ENCODE data around the gene RTTN.

RTTN gene

DNA sequence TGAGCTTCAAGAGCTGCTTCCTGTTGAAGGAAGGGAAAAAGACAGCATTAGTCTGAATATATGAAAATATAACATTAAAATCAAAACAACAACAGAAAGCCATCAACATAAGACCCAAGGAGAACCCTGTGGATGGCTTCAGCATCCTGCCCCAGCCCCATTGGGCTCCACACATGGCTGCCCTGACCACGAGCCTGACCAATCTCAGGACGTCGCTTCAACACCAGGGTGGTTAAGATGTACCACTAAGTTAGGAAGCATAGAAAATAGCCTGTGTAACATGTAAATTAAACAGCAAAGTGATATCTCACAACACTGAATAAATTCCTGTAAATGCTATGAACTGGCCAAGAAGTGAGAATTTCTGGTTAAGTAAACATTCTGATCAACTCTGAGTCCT is 180.7 kb downstream of the RTTN start:
- no peak overlapping the region for H3K27ac Mint-ChIP-seq
- H3K27me3 Mint-ChIP-seq: no peaks in the 10 kb centered on the region
- H3K4me3 Mint-ChIP-seq: no peak overlapping the region
- no peaks in the 10 kb centered on the region for H3K9me3 Mint-ChIP-seq (ENCODE audit: low read depth)
- H3K36me3 Mint-ChIP-seq: peaks cover 51% of the 10 kb centered on the region
- no peaks in the 10 kb centered on the region for H3K4me1 Mint-ChIP-seq (ENCODE audit: low read depth)

DNA sequence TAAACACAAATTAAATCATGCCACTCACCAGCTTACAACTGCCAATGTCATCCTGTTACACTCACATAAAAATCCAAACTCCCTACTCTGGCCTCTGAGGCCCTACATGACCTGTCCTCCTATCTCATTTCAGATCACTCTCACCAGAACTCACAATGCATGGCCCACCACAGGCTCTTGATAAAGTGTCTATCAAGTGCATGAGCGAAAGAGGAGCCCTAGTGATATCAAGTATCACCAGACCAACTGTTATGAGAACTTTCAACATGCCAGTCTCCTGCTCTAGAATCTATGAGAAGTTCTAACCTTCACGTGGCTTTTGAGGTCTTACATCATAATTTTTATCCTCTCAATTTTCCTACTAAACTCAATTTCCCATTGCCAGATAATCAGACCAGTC is 181.4 kb downstream of the RTTN start:
- H3K27ac Mint-ChIP-seq: no peak overlapping the region
- H3K4me1 Mint-ChIP-seq (ENCODE audit: low read depth): no peaks in the 10 kb centered on the region
- H3K27me3 Mint-ChIP-seq: no peaks in the 10 kb centered on the region
- H3K9me3 Mint-ChIP-seq (ENCODE audit: low read depth): no peaks in the 10 kb centered on the region
- peaks cover 50% of the 10 kb centered on the region for H3K36me3 Mint-ChIP-seq
- H3K4me3 Mint-ChIP-seq: no peak overlapping the region

DNA sequence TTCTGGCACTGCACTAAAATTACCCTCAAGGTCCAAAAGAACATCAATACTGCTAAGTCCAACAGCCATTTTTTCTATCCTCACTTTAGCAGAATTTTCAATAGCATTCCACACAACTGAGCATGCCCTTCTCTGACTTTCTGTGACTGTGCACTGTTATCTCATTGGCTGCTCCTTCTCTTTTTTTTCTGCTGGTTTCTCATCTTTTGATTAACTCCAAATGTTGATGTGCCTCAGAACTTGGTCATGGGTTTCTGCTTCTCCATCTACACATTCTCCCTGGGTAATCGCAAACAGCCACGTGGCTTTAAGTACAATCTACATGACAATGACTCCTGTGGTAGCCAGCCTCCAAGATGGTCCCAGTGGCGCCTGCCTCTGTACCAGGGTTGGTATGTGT is 182.9 kb downstream of the RTTN start:
- no peaks in the 10 kb centered on the region for H3K4me1 Mint-ChIP-seq (ENCODE audit: low read depth)
- no peak overlapping the region for H3K4me3 Mint-ChIP-seq
- H3K27ac Mint-ChIP-seq: no peak overlapping the region
- peaks cover 48% of the 10 kb centered on the region for H3K36me3 Mint-ChIP-seq
- no peaks in the 10 kb centered on the region for H3K27me3 Mint-ChIP-seq
- no peaks in the 10 kb centered on the region for H3K9me3 Mint-ChIP-seq (ENCODE audit: low read depth)

DNA sequence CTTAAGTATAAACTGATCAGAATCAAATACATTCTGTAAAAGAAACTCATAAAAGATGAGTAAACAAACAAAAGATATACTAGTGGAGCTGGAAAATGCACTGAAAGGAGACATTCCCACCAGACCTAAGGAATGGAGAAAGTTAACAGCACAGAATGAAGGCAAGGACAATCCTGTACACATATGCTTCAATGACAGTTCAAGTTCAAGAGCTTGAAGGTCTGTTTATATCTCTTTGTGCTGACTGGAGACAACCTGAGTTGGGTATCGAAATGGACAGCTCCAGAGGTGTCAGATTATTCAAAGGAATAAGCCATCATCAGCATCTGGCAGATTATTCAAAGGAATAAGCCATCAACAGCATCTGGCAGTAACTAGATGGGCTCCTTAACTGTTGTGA is 184.0 kb downstream of the RTTN start:
- no peaks in the 10 kb centered on the region for H3K4me1 Mint-ChIP-seq (ENCODE audit: low read depth)
- peaks cover 51% of the 10 kb centered on the region for H3K36me3 Mint-ChIP-seq

DNA sequence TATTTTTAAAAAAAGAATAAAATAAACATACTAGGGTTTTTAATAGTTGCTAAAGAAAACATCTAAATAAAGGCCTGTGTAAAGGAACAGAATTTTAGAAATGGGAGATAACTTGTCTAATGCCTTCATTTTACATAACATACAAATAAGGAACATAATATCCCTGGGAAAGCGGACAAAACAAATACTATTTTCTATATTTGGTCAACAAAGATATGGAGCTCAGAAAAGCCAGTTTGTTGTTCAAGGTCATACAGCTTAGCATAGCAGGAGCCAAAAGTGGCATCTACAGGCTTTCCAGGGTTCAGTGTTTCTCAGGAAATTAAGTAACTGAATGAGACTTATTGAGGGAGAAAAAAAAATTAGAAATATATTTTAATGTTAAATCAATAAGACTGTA is 184.4 kb downstream of the RTTN start:
- Mint-ChIP-seq H3K9me3 (ENCODE audit: low read depth) (no peaks in the 10 kb centered on the region), H3K36me3 (peaks cover 50% of the 10 kb centered on the region), H3K4me1 (ENCODE audit: low read depth) (no peaks in the 10 kb centered on the region), H3K27me3 (no peaks in the 10 kb centered on the region), H3K27ac (no peak overlapping the region), H3K4me3 (no peak overlapping the region)

More for the DNA sequence above, 184.0 kb downstream of the RTTN start:
- no peak overlapping the region for H3K27ac Mint-ChIP-seq
- no peaks in the 10 kb centered on the region for H3K27me3 Mint-ChIP-seq
- H3K4me3 Mint-ChIP-seq: no peak overlapping the region
- no peaks in the 10 kb centered on the region for H3K9me3 Mint-ChIP-seq (ENCODE audit: low read depth)

DNA sequence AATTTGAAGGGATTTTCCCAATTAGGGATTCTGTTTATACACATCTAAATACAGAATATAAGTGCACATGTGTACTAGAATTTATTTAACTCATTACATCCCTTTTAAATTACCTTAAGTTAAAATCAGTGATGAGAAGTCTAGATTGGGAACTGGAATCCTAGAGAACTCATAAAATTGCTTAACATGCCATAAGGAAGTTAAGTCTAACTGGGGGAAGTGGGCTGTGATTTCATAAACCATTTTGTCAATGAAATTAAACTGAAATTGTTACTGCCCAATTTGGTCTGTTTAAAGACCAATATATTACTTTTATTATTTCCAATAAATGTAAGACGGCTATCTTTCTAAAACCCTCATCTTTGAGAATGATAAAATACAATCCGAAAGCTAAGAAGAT is 185.5 kb downstream of the RTTN start:
- Mint-ChIP-seq H3K36me3 (peaks cover 48% of the 10 kb centered on the region), H3K4me3 (no peak overlapping the region), H3K27ac (no peak overlapping the region), H3K27me3 (no peaks in the 10 kb centered on the region), H3K4me1 (ENCODE audit: low read depth) (no peaks in the 10 kb centered on the region), H3K9me3 (ENCODE audit: low read depth) (no peaks in the 10 kb centered on the region)

DNA sequence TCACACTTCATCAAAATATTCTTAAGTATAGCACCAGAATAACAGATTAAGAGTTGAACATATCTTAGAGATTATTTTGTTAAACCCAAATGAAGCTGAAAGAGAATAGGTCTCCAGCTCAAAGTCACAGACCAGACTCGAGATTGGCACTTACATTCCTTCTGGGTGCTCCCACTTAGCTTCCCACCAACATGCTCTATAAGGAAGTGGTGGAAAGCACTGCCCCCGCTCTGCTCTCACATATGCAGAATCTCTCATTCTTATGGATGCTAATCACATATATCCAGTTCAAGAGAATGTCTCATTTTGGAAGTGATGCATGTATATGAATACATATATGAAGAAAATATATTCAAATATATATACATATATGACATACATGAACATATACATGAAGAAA is 186.4 kb downstream of the RTTN start:
- H3K4me3 Mint-ChIP-seq: no peak overlapping the region
- no peaks in the 10 kb centered on the region for H3K9me3 Mint-ChIP-seq (ENCODE audit: low read depth)
- H3K27me3 Mint-ChIP-seq: no peaks in the 10 kb centered on the region
- no peak overlapping the region for H3K27ac Mint-ChIP-seq
- H3K36me3 Mint-ChIP-seq: peaks cover 49% of the 10 kb centered on the region
- H3K4me1 Mint-ChIP-seq (ENCODE audit: low read depth): no peaks in the 10 kb centered on the region

DNA sequence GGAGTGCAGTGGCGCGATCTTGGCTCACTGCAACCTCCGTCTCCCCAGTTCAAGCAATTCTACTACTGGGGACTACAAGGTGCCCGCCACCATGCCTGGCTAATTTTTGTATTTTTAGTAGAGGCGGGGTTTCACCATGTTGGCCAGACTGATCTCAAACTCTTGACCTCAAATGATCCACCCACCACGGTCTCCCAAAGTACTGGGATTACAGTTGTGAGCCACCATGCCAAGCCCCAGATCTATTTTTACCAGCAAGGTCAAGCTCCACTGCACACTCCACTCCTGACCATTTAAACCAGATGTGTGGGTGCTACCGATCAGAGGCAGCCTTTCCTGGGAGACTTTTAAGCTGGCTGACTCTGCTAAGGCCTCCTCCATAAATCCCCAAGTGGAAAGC is 190.4 kb downstream of the RTTN start:
- Mint-ChIP-seq H3K9me3 (ENCODE audit: low read depth) (peaks cover 9% of the 10 kb centered on the region), H3K4me3 (no peak overlapping the region), H3K36me3 (peaks cover 49% of the 10 kb centered on the region), H3K27ac (no peak overlapping the region), H3K4me1 (ENCODE audit: low read depth) (no peaks in the 10 kb centered on the region), H3K27me3 (no peaks in the 10 kb centered on the region)

DNA sequence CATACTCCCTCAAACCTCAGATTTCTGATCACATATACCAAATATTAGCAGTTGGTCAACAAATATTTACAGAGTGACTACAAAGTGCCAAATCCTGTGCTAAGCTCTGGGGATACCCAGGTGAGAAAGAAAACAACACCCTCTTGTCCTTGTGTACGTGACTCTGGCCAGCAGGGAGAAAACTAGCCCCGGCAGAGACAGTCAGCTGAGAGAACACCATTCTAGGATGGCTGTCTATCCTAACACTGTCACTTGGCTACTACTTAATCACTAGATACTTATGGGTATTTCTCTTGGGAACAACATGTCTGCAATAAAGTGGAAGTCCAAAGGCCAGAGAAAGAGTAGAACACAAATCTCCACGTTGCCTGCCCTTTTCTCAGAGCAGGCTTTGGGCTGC is 199.9 kb downstream of the RTTN start:
- Mint-ChIP-seq H3K27ac (no peak overlapping the region), H3K36me3 (peaks cover 52% of the 10 kb centered on the region), H3K27me3 (no peaks in the 10 kb centered on the region), H3K4me1 (ENCODE audit: low read depth) (peaks cover 6% of the 10 kb centered on the region), H3K4me3 (no peak overlapping the region), H3K9me3 (ENCODE audit: low read depth) (peaks cover under 1% of the 10 kb centered on the region)

DNA sequence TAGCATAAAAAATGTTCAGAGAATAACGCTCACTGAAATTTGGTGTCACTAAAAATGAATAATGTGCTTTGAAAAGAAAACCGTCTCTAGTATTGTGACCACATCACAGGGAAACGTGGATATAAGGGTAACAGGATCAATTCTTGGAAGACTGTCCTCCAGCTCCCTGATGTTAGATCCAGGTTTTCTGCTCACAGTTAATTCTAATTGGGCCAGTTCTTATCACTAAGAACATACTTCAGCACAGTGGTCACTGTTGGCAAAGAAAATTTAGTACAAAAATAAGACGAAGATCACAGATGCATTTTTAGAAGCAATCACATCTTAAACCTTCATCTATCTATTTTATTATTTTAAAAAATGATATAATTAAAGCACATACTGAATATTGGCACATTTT is 200.8 kb downstream of the RTTN start:
- Mint-ChIP-seq H3K36me3 (peaks cover 46% of the 10 kb centered on the region), H3K27me3 (no peaks in the 10 kb centered on the region), H3K9me3 (ENCODE audit: low read depth) (no peaks in the 10 kb centered on the region), H3K4me1 (ENCODE audit: low read depth) (peaks cover 6% of the 10 kb centered on the region), H3K27ac (no peak overlapping the region), H3K4me3 (no peak overlapping the region)

DNA sequence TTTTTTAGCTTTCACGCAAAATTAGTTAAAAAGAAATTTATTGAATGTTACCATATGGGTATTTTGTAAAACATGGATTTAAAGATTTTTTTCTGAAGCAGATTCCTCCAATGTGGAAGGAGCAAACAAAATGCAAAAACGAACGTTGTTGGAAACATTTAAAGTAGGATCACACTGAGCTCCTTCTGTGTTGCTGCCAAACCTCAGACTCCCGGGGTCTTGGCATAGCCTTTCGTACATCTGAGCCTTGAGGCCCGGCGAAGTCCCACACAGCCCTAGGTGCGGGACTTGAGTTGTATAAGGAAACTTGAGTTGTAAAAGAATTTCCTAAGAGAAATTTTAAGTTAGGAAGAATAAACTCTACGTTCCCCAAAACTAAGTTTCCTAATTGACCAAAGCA is 205.8 kb downstream of the RTTN start:
- no peak overlapping the region for H3K4me3 Mint-ChIP-seq
- H3K4me1 Mint-ChIP-seq (ENCODE audit: low read depth): peaks cover 10% of the 10 kb centered on the region
- H3K9me3 Mint-ChIP-seq (ENCODE audit: low read depth): peaks cover 3% of the 10 kb centered on the region
- no peak overlapping the region for H3K27ac Mint-ChIP-seq
- peaks cover 51% of the 10 kb centered on the region for H3K36me3 Mint-ChIP-seq
- H3K27me3 Mint-ChIP-seq: no peaks in the 10 kb centered on the region

DNA sequence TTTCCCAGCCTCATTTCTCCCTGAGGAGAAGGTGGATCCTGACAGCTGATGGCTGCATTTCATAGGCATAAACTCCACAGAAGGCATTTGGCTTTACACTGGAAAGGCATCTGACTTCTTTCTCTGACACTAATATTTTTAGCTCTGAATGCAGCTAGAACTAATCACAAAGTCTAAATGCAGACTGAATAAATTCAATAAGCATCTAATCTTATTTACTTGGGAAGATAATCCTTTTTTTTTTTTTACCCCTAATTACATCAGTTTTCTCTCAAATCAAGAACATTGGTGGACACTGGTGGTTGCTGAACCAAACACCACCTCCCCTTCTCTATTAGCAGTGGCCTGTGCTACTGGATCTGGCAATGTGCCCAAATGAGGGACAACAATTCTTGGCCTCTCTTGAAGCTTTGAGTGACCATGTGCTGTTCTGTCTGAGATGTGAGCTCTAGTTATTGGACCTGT is 206.9 kb downstream of the RTTN start:
- Mint-ChIP-seq H3K4me3 (no peak overlapping the region), H3K36me3 (peaks cover 51% of the 10 kb centered on the region), H3K27ac (no peak overlapping the region), H3K27me3 (no peaks in the 10 kb centered on the region), H3K4me1 (ENCODE audit: low read depth) (peaks cover 17% of the 10 kb centered on the region), H3K9me3 (ENCODE audit: low read depth) (peaks cover 7% of the 10 kb centered on the region)

DNA sequence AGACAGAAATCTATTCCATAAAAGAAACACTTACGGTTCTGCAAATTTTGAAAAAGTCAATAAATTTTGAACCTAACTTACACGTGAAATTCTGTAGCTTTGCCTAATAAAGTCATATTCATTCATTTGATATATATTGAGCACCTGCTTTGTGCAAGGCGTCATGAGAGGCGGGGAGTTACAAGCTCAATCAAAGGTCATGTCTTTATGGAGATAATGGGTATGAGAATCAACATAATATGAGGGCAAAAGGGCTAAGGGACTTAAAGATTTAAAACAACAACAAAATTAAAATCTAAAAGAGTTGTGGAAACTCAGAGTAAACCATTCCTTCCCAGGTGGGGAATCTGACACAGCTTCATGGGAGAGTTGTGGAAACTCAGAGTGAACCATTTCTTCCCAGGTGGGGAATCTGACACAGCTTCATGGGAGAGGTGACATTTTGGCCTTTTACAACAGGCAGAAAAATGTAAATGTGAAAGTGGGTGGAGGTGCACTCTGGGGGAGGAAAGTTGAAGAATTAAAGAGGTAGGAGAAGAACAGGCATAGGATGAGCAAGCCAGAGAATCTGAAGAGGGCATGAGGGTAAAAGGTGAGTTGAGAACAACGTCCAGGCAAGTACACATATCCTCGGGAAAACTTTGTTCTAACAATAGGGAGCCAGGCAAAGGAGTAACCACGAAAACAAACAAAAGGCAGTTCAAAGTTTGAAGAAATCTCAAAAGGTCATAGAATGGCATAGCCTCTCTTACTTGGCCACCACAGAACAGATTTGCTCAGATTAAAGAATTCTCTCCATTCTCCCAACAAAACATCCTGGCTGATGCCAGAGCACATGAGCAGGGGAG is 208.3 kb downstream of the RTTN start:
- Mint-ChIP-seq H3K4me3 (no peak overlapping the region), H3K27ac (peak overlapping the region; percentile 5), H3K9me3 (ENCODE audit: low read depth) (peaks cover 18% of the 10 kb centered on the region), H3K4me1 (ENCODE audit: low read depth) (peaks cover 19% of the 10 kb centered on the region), H3K36me3 (peaks cover 47% of the 10 kb centered on the region), H3K27me3 (no peaks in the 10 kb centered on the region)

DNA sequence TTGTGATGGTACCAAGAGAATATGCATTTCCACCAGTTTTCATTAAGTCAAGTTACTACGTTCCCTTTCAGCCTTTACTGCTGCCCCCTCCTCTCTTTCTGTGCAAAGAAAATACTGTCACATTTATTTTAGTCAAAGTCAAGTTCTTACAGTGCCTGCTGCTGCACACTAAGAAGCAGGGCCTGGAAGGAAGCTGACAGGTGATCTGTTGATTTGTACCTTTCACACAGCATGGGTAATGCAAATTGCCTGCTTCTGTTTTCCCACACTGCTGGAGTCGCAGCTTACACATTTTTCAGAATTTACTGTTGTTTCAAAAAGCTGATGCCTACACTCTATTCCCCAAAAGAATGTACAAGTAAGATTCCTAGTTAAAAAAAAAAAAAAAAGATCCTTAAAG is 209.1 kb downstream of the RTTN start:
- Mint-ChIP-seq H3K4me1 (ENCODE audit: low read depth) (peaks cover 19% of the 10 kb centered on the region), H3K9me3 (ENCODE audit: low read depth) (peaks cover 22% of the 10 kb centered on the region), H3K4me3 (no peak overlapping the region), H3K27me3 (no peaks in the 10 kb centered on the region), H3K27ac (no peak overlapping the region), H3K36me3 (peaks cover 47% of the 10 kb centered on the region)

DNA sequence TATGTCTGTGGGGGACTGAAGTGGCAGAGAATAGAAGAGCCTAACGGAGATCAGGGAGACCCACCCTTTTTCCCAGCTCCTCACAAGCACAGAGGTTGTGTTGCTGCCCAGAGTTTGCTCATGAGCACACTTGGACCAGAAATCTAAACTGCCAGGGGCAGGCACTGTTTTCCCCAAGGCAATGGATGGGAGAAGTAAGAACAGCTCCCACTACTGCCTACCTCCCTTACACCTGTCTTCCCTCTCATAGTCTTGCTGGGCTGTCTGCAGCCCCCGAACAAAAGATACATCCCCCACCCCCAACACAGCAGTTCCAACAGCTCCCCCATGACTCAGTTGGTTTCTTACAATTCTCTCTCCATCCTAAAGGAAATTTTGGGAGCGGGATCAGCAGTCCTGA is 209.7 kb downstream of the RTTN start:
- H3K9me3 Mint-ChIP-seq (ENCODE audit: low read depth): peaks cover 25% of the 10 kb centered on the region
- peaks cover 47% of the 10 kb centered on the region for H3K36me3 Mint-ChIP-seq
- no peak overlapping the region for H3K4me3 Mint-ChIP-seq
- no peak overlapping the region for H3K27ac Mint-ChIP-seq
- H3K4me1 Mint-ChIP-seq (ENCODE audit: low read depth): peaks cover 19% of the 10 kb centered on the region
- H3K27me3 Mint-ChIP-seq: no peaks in the 10 kb centered on the region

DNA sequence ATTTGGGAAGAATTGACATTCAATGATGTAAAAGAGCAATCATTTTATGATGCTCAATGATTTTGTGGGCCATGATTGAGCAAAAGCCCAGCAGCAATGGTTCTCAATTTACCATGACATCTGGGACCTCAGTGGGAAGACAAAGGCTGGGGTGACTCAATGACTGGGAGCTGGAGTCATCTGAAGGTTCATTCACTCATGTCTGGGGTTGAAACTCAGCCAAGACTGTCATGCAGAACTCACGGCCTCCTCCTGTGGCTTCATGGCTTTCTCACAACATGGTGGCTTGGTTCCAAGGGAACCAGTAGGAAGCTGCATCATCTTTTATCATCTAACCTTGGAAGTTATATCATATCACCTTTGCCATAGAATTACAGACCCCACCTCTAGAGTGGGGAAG is 212.7 kb downstream of the RTTN start:
- Mint-ChIP-seq H3K27ac (no peak overlapping the region), H3K36me3 (peaks cover 56% of the 10 kb centered on the region), H3K4me3 (no peak overlapping the region), H3K9me3 (ENCODE audit: low read depth) (peaks cover 36% of the 10 kb centered on the region), H3K27me3 (no peaks in the 10 kb centered on the region), H3K4me1 (ENCODE audit: low read depth) (peaks cover 17% of the 10 kb centered on the region)
